Measurements from ENCODE around the gene USP54.

- TF ChIP-seq CTCF (IDR thresholded peaks at IDR 0.05) (no peak), EP300 (IDR thresholded peaks at IDR 0.05) (no peak), POLR2A (IDR thresholded peaks at IDR 0.05) (no peak)
Observed at GRCh38 chr10:73506074-73506473, 85.1 kb downstream of the USP54 start.

All from ovary (tissue), 3 donors.